WI38 (cell line): ENCODE measurements around the gene ZNF474.

Experiments
- H3K4me3 ChIP-seq: 2 replicates; pipeline ENCODE4 v1.5.1; 2011; ENCODE audit warnings: low read depth, mild to moderate bottlenecking, control low read depth, low read length
- TF ChIP-seq, protein P1 (sequence below): IDR thresholded peaks from 2 replicates; pipeline ENCODE4 v1.5.1; 2012; ENCODE audit warnings: low read depth, mild to moderate bottlenecking, control low read depth, low read length

Gene ZNF474

DNA sequence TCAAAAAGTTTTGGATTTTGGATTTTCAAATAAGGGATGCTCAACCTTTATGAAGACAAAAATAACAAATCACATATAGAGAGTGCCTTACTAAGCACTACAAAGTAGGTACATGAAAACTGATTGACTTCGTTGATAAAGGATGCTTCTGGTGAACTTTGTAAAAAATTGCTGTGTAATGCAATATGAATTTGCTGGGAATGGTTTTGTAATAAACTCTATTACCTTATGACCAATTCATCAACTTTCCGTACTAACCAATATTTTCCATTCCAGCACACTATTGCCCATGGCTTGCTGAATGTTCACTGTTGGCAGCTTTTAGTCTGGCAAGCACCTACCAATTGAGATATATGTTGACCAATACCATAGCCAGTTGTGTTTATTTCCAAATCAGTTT is 23.4 kb upstream of the ZNF474 start:
- TF ChIP-seq, protein P1, sequence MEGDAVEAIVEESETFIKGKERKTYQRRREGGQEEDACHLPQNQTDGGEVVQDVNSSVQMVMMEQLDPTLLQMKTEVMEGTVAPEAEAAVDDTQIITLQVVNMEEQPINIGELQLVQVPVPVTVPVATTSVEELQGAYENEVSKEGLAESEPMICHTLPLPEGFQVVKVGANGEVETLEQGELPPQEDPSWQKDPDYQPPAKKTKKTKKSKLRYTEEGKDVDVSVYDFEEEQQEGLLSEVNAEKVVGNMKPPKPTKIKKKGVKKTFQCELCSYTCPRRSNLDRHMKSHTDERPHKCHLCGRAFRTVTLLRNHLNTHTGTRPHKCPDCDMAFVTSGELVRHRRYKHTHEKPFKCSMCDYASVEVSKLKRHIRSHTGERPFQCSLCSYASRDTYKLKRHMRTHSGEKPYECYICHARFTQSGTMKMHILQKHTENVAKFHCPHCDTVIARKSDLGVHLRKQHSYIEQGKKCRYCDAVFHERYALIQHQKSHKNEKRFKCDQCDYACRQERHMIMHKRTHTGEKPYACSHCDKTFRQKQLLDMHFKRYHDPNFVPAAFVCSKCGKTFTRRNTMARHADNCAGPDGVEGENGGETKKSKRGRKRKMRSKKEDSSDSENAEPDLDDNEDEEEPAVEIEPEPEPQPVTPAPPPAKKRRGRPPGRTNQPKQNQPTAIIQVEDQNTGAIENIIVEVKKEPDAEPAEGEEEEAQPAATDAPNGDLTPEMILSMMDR = no peak

DNA sequence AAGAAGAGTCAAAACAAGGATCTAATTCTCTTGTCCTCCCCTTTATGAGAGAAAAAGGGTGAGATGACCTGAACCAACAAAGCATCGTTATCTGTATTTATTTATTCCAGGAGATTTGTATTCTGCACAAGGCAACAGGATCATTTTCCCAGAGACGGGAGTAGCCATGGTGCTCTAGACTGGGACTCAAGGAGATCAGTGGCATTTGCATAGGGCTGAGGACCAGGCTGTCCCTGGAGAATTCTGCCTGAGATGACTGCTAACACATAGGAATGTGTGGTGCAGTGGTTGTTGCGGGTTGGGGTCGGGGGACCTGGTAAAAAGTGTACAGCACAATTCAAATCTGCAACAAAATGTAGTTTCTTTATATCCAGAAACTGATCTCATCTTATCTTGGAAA is 22.3 kb upstream of the ZNF474 start:
- H3K4me3 ChIP-seq = no peak overlapping the region
- TF ChIP-seq, protein P1 = no peak

More for the DNA sequence above, 23.4 kb upstream of the ZNF474 start:
- H3K4me3 ChIP-seq = no peak overlapping the region

DNA sequence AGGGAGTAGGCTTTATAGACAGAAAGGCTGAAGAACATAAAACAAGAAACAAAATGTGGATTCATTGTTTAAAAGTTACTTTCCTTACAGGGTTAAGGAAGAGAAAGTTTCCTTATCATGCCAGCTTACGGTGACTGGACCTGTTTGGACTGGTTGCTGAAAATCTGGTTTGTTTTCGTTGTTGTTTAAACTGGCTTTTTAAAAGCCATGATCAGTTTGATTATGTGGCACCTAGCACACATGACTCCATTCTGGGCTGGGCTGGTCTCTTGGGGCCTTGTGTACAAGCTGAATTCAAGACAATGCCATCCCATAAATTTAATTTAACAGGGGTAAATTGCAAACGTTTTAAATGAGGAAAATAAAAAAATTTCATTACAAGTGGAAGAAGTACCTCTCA is 18.4 kb upstream of the ZNF474 start:
- TF ChIP-seq, protein P1 = no peak
- no peak overlapping the region for H3K4me3 ChIP-seq

DNA sequence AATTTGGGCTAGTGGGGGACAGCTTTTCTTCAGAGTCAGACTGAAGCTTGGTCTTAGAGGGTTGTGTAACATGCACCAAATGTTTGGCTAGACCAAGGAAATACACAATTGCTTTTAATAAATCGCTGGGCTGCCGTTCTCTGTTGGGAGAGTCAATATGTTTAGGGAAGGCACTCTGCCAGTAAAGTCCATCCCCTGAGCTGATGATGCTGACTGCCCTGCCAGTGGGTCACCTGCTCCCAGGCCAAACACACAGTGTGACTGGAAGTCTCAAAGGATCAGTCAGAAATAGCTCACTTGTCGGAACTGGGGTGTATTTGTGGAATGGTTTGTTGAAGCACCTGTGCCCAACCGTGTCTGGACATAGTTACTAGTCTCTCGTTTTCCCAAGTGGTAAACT is 17.9 kb upstream of the ZNF474 start:
- no peak overlapping the region for H3K4me3 ChIP-seq
- TF ChIP-seq, protein P1 = no peak

DNA sequence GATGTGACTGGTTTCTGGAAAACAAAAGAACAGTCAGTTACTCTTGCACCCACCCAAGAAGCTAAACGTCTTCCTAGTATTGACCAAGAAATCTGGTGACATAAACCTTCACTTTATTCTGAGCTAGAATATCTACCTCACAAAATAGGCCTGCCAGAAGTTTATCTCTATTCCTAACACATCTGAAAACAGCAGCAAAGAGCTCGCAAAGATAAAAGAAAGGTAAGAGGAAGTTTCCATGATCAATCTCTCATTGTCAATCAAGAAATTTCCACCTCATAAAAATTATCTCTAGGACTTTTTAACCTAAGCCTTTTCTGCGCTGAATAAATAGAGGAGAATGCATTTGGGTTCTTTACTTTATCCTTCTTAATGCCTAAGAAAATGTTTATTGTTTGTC is 17.3 kb upstream of the ZNF474 start:
- no peak overlapping the region for H3K4me3 ChIP-seq
- TF ChIP-seq, protein P1 = no peak

DNA sequence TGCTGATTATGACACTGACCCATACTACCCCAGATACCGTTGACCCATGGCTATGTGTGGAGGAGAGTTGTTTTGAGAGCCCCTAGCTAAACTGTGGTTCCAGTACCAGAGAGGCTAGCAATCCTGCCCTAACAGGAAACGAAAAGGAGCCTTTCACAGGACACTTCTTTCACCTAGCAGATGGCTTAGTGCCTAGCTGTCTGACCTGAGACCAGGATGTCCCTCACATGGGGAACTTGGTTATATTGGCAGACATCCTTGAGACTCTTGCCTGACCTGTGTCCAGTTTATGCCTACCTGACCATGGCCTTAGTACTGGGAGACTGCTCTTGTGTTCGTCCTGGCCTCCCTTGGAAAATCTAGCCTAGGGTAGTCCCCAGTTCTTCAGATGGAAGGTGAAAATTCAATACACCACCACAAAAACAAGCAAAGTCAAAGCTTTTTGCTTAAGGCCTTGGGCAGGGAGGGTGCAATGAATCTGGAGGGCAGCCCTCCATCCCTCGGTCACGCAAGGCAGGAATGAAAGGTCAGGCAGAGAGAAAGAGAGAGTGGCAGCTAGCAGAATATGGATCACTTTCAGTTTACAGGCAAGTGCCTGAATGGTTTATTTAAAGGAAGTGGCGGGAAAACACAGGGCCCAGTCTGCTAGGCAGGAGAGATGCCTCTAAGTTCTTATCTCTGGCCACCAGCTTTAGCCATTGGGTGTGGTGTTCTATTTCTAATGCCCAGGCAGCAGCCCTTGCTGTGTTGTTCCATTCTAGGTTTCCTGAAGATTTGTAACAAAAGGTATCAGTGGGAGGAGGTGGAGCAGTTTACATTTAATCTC is 16.4 kb upstream of the ZNF474 start:
- H3K4me3 ChIP-seq = no peak overlapping the region
- TF ChIP-seq, protein P1 = no peak

DNA sequence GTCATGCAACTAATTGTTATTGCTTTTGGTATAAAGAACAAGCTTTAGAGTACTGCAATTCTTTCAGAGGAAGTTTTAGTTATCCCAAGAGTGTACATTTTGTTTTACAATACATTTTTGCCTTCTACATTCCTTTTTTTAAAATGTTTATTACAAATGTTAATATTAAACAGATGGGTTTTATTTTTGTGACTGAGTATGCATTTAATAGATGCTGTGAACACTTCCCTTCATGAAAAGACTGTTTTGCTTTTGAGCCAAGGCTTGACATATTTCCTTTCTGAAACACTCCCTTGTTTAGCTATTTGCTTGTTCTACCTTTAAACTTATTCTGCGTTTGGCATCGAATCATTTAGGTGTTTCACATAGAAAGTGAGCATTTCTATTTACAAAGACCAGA is 14.8 kb upstream of the ZNF474 start:
- TF ChIP-seq, protein P1 = no peak
- no peak overlapping the region for H3K4me3 ChIP-seq
